GM19023 (cell line): ENCODE measurements around the gene HAVCR1.
"Not testable (repeated sequence)": the region's sequence is repeated elsewhere in the genome, so short reads cannot be mapped to it uniquely, and the experiment has no call there.

Source experiments
- ATAC-seq: cut with Tn5 transposase; IDR thresholded peaks from one replicate; pipeline ENCODE4 v1.9.1; 2021; ENCODE audit warnings: mild to moderate bottlenecking, moderate library complexity; ENCODE audit not compliant: unreplicated experiment

Gene HAVCR1

DNA sequence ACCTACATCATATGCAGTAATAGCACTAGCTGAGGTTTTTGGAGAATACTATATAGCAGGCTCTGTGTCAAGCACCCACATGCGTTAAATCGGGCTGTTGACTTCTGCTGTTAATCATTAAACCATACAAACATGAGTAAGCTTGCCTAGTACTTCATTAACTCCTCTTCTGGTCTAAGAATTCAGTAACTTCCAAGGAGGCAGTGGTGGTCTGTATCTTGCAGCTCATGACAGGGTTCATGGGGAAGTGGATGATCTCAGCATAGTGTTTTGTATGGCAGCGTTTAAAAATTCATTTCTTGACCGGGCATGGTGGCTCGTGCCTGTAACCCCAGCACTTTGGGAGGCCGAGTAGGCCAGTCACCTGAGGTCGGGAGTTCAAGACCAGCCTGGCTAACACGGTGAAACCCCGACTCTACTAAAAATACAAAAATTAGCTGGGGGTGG, at the start of gene HAVCR1:
Gene HAVCR1 (minus strand): TSS at position 24 of the 447 bp plus-strand sequence. CDS start 1,173 bp downstream, outside the sequence.
- peak; percentile 65 for ATAC-seq

DNA sequence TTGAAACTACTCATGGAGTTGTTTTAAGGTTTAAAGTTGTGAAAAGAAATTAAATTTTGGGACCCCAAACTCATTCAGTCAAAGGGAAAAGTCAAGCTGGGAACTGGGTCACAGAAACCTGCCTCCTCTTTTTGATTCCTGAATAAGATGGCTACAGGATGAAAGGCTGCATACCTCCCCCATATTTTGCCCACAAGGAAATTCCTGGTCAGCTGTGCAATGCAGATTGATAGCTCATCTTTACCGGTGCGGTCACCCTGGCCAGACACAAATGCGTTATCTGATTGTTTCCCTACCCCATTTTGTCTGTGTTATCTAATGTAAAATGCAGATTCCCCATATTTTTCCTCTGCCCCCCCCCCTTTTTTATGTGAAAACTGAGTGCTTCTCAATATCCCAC, 48.6 kb upstream of the HAVCR1 start:
- no peak for ATAC-seq

- no peak for ATAC-seq
Observed at GRCh38 chr5:157106630-157107461, 47.9 kb upstream of the HAVCR1 start.

GRCh38 chr5:157100140-157100679, 41.3 kb upstream of the HAVCR1 start:
- no peak for ATAC-seq

DNA sequence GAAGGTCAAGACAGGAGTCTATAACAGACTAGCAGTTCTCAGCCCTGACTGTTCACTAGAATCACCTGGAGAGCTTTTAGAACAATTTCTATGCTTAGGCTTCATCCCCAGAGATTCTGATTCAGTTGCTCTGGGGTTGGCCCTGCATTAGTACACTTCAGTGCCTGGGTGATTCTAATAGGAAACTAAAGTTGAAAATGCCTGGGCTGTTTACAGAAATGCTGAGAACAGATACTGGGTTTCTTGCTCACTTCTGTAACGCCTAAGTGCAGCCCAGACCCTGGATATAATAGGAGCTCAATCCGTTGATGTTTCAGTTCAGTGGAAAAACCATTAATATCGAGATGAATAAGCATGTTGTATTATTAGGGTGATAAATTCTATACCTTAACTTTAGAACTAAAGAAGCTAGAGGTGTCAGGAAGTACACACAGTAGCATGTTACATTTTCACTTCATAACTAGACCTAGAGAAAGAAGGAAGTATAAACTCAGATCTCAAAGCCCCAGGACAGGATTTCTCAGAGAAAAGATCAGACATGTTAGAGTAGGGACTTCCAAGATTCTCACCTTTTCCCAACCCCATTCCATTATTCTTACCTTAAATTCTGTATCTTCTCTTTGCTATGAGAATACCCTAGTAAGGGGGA, 29.6 kb upstream of the HAVCR1 start:
- no peak for ATAC-seq

DNA sequence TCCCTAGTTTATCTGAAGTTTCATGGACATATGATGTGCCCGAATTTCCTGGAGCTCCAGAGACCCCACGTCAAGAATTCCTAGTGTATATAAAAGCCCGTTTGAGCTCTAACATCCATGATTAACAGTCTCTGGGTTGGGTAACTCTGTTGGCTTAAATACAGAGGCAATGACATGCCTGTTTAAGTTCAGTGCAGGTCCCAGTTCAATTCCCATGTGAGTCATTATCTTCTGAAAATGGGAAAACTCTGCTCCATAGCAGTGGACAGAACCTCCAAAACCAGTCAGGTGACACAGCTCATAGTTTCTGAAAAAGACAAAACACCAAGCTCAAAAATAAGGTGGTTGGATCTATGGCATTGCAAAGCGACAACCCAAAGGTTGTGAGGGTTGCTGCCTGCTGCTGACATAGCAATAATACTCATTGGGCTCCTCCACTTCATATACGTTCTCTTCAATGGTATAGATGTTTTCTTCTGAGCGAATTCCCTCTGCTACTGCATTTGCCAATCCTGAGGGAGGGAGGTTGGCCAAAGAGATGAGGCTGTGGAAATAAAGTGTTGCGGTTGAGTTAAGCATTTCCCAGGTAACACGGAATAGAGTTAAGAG, 27.9 kb upstream of the HAVCR1 start:
- ATAC-seq, result no peak

DNA sequence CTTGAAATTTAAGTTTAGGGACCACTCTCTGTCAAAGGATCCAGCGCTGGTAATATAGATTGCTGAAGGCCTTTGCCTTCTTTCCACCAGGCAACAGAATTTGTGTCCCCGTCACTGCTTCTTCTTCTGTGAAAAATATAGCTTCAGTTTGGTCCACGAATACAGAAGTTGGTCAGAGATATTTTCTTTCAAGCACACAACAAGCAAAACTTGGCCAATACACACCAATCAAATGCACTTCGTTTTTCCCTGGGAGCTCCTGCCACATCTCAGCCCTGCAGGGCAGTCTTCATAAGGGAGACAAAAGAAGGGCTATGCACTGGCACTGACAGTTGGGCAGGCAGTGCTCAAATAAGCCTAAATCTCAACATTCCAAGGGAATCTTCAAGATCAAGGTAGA, 27.0 kb upstream of the HAVCR1 start:
- ATAC-seq, result no peak

GRCh38 chr5:157080286-157080685, 21.4 kb upstream of the HAVCR1 start:
- ATAC-seq, result no peak

DNA sequence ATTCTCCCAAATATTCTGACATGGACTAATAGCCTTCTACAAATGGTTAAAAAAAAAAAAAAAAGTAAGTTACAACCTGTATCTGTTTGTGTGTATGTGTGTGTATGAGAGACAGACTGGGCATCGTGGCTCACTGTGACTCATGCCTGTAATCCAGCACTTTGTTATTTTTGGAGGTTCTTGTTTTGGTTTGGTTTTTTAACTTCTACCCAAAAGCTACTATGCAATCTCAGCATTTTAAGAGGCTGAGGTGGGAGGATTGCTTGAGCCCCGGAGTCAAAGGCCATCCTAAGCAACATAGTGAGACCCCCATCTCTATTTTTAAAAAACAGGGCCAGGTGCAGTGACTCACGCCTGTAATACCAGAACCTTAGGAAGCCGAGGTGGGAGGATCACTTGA, 17.6 kb upstream of the HAVCR1 start:
- ATAC-seq, result no peak

DNA sequence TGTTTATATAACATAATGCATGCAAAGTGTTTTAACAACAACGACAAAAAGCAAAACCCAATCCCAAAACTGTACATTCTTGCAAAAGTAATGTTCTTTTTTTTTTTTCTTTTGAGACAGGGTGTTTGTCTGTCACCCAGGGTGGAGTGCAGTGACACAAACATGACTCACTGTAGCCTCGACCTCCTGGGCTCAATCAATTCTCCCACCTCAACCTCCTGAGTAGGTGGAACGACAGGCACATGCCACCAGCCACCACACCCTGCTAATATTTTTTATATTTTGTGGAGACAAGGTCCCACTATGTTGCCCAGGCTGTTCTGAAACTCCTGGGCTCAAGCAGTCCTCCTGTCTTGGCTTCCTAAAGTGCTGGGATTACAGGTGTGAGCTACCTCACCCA, 13.6 kb upstream of the HAVCR1 start:
- ATAC-seq, result no peak

GRCh38 chr5:157069949-157070348, 11.0 kb upstream of the HAVCR1 start:
- no peak for ATAC-seq

GRCh38 chr5:157068785-157069184, 9.9 kb upstream of the HAVCR1 start:
- no peak for ATAC-seq

- ATAC-seq, result no peak
Observed at GRCh38 chr5:157068339-157068738, 9.4 kb upstream of the HAVCR1 start.

GRCh38 chr5:157067005-157067404, 8.1 kb upstream of the HAVCR1 start:
- ATAC-seq, result no peak

GRCh38 chr5:157066080-157066479, 7.2 kb upstream of the HAVCR1 start:
- no peak for ATAC-seq

GRCh38 chr5:157063776-157064430, 5.0 kb upstream of the HAVCR1 start:
- ATAC-seq, result no peak

- ATAC-seq, result no peak
Observed at GRCh38 chr5:157059891-157060290, 975 bp upstream of the HAVCR1 start.

DNA sequence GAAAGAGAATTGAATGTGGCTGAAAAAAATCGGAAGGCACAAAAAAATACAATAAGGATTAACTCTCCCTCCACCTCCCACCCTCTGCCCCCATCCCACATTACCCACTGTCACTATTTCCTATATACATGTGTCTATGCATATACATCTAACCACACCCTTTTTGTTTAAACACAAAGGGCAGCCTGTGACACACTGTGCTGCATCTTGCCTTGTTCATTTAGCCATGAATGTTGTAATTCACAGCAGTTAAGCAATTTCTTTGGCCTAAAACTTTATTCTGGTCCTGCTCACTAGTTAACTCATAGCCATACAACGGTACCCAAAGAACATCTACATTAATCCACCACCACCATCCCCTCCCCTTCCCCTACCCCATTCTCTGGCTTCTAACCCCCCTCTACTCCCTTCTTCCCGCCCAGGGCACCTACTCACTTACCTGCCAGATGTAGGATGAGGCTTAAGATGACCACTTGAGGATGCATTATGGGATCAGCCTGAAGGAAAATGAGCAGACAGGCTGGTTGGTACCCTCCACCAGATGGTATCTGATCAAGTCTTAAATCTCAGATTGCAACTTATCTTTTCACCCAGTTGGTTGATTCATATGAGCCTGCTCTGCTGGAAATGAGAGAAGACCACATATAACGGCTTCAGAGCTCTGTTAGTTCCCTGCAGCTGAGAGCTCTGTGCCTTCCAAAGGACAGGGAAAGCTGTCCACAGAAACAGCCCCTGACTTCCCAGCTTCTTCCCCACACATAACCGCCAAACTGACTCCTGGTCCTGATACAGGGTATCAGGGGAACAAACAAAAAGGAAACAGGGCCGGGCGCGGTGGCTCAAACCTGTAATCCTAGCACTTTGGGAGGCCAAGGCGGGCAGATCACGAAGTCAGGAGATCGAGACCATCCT, 1.2 kb downstream of the HAVCR1 start:
- no peak for ATAC-seq

- not testable (repeated sequence) for ATAC-seq
Observed at GRCh38 chr5:157056848-157057247, 2.1 kb downstream of the HAVCR1 start.
